DMS53 treated with DMSO at 0.1 percent for 48 hours (cell line): Measurements from ENCODE around the gene RPS6KL1.
A peak's percentile ranks its signal among the peaks of the same experiment; 100 is the strongest.

Experiments used
- DNase-seq: peaks from one replicate; lab custom pipeline; 2025; ENCODE audit not compliant: unreplicated experiment; lab: John Stamatoyannopoulos, UW

RPS6KL1 gene

DNA sequence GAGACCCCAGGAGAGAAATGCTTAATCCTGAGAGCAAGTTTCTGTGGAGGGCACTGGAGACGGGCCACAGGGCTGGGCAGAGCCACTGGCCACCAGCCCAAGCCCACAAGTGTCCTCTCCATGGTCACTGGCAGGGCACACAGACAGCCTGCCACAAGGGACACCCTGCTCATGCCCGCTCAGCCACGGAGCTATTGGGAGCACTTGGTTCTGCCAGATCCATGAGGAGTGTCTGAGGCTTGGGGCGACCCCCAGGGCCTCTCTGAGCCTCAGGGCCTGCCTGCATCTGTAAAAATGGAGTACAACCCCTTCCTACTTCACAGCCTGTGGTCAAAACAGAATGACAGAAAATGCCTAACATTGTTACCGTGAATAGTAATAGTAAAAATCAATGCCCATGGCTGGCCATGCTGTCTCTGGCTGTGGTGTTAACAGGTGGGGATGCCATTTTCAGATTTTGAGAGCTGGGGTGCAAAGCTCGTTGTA lies 29.2 kb upstream of the RPS6KL1 start:
- no peak for DNase-seq

DNA sequence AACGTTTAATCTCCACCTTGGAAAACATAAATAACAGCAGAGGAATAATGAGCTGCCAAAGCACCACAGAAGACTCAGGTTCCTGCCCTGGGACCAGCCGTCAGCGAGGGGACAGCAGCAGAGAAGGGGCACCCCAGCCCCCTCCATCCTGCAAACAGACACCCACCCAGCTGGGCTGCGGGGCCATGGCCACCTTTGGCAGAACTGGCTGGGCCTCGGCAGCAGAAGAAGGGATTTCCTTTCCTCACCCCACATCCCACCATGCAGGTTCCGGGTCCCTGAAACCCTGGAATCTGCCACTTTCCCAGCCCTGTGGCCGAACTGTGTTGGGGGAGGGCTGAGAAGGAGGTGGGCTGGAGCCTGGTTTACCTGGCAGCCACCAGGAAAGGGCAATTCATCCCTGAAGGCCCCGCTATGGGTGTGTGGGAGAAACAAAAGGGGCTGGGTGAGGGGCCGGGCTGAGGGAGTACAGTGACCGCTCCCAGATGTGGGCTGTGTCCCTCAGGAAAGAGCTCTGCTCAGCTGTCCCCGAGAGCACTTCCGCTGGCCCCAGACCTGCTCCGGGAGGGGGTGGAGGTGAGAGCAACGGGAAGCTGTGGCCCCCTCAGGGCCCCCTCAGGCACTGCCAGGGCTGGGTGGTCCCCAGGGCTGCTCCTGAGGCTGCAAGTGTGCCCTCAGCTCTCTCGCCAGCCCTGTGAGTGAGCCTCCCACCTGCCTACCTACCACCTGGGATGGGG lies 28.6 kb upstream of the RPS6KL1 start:
- DNase-seq: no peak

DNA sequence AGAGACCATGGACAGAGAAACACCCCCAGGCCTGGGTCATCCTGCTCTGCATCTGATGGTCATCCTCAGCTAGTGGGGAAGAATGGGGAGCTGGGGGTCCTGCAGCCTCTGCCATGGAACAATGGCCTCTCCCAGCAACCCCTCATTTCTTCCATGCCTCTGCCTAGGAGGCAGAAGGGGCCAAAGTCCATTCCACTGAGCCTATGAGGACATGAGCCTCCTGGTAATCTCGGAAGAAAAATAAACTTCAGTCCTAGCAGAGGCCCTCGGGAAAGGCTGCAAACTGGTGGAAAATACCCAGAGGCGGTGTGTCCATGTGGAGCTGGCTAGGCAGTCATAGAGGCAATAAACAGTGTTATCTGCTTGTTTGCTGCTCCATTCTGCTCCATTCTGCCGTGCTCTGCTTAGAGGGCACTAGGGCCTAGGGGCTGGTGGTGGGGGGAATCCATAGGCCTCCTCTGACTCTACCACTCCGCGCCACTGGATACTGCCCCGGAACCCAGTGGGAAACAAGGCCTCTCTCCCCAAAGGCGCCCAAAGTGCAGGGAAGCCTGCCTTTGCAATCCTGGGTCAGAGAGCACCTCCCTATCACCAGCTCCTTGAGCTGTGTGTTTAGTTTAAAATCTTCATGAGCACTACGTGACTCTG lies 27.9 kb upstream of the RPS6KL1 start:
- DNase-seq: no peak

DNA sequence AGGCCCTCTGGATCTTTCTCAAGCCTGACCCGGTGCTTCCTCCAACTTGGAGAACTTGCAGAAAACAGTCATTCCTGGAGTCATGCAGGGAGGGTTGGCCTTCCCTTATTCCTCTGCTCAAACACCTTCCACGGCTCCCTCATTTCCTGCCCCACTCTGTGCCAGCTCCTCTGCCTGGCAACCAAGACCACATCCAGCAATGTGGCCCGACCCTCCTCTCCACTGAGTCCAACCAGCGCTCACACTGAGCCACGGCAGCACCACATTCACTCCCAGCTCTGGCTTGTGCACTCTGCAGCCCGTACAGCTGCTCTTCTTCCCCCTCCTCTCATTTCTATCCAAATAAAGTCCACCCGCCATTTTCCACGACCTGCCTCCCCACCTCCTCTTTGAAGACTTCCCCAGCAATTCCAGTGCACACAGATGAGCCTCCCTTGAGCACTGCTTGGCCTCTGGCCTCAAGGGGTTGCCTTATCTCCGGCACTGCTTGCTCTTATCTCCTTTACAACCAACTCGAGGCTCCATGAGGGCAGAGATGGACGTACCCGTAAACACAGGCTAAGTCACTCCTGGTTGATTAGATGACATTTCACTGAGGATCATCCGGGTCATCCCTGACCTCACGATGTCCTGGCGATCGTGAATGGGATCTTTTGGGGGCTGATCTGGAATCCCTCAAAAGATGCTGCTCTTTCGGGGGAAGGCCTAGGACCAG lies 27.0 kb upstream of the RPS6KL1 start:
- no peak for DNase-seq

DNA sequence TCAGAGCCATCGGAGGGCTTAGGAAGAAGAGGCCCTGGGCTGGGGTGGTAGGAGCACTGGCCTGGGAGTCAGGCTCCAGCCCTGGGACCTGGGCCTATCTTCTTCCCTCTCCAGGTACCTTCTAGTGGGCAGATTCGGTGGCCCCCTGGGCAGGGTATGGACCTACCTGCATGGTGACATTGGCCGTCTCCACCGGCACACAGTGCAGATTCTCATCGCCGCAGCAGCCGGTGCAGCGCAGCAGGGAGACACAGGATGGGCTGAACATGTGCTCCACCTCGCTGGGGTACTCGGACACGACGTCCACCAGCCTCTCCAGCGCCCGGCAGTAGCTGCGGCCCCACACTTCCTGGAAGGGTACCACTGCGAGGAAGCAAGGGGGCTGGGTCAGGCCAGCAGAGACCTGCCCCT lies 26.1 kb upstream of the RPS6KL1 start:
- DNase-seq: no peak

DNA sequence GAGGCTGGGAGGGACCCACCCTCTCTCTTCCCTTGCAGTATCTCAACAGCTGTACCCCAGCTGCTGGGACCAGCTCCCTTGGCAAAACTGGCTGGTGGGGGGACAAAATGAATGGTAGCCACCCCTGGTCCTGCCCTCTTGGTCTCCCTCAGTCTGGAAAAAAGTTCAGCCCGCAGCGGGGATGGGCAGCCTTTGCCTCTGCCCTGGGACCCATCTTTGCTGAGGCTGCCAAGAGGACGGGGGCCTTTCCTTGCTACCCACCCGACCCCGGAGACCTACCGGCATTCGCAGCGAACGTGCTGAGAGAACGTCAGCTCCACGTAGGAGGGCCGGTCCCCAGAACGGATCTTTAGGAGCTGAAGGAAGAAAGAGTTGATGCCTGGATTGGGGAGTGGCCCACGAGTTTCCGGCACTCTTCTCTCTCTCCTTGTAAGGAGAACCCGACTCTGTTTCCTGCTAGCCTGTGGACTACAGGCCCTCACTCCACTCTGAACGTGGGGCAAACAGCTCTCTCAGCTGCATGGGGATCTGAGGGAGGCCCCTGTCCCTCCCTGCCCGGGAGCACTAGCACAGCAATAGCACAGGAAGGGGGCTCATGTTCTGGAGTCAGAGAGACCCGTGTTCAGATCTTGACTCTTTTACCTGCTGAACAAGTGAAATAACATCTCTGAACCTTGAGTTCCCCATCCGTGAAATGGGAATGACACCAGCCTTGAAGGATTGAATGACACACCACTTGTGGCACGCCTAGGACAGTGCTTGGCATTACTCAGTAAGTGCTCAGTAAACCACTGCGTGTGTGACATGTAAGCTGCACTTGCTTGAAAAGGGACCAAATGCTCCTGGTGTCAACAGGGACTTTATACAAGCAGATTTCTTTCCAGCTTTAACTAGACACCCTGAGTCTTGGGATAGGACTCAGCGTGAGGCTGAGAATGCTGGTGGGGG lies 25.4 kb upstream of the RPS6KL1 start:
- DNase-seq: no peak

DNA sequence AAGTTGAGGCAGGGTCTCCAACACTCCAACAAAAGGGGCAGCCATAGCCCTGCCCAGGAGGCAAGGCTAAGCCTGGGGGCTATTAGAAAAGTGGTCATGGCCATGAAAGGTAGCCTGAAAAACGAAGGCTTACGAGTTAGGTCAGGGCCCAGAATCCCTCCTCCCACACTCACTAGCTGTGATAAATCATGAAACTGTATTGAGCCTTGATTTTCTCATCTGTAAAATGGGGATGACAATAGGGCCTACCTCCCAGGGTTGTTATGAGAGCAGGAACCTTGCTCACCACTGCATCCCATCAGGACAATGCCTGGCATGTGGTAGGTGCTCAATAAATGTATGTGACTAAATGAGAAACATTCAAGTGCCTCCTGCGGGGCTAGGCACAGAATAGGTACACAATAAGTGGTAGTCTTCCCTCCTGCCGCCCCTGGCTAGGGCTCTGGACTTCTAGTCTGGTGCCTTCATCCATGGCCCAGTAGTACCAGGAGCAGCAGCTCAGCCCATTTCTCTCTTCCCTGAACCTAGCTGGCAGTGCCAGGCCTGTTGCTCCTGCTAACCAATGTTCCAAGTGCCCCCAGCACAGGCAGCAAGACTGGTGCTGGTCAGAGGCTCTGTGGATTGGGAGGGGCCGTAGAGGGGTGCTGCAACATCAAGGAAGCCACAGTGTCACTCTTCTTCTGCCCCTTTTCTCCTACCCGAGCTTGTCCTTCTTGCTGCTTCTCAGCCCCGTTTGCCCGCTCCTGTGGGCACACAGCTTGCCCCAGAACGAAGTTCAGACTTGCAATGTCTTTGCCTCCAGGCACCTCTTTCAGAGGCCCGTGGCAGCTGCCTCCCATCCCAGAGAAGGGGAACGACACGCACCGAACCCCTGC lies 24.5 kb upstream of the RPS6KL1 start:
- no peak for DNase-seq

DNA sequence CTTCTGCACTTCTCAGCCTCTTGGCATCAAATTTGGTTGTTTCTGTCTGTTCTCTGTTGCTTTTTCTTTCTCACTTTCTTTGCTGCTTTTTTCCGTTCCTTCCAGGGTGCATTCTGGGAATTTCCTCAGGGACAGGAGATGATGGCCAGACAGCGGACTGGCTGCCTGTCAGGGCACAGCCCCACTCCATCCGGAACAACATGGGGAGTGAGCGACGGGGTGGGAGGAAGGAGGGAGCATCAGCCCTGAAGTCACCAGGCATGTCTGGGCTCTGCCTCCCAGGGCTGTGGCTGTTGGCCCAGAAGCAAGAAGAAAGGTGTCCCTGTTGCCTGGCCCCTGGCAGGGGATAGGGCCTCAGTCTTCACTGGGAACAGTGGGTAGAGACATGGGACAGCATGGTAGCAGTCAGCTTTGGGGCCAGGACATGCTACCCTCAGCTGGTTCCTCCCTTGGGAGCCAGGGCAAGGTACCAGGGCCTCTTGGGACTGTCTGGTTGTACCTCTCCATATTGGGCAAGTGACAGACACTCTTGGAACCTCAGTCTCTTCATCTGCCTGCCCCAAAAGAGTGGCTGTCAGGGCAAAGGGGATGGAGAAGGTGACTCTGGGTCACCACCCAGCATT lies 23.7 kb upstream of the RPS6KL1 start:
- no peak for DNase-seq

DNA sequence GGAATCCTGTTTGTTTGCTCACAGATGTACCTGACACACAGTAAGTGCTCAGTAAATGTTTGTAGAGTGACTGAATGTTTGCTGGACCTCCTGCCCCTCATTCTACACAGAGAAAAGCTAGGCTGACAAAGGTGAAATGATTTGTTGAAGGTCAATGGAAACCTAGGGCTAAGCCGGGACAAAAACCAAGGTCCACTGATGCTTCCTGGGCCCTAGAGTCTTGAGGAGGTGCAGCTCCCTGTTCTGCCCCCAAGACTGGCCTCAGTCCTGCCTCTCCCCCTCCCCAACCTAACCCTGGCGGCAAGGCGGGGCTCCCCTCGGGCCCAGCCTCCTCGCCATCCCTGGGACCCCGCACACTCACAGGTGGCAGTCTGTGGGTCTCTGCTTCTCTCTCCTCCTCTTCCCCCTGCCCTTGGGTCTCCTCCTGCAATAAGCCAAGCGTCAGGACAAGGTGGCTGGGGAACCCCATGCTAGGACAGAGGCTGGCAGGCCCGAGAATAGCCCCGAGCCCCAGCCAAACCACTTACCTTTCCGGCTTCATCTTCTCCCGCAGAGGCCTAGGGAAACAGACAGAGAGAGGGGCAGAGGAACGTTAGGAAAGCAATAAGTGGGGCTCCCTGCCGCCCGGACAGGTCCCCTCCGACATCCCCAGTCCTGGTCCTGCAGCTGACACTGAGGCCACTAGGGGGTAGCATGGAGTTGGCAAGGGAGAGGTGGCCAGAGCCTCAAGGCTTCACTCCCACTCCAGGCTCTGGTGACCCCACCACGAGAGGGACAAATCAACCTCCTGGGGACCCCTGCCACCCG lies 23.0 kb upstream of the RPS6KL1 start:
- DNase-seq: peak; percentile 78

DNA sequence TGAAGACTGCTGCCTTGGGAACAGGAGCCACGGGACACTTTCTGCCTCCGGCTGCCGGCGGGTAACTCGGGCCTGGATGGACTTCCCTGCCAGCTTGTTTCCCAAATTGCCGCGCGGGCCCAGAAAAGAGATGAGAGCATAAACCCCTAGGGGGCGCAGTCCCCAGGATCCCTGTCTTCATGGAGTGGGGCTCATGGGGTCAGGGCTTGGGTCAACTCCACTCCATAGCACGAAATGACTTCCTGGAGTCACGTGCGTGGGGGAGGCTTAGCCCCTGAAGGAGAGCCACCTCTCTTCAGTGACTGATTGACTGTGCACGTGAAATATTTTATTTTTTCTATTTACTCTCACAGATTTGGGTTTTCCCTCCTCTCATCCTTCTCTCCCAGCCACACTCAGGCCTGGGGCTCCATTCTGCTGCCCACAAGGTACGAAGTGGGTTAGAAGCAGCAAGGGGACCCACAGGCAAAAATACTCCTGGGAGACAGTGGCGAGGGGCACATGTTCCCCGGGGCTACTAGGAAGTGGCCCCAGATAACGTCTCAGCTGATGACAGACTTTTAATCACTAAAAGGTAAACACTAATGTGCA lies 22.3 kb upstream of the RPS6KL1 start:
- DNase-seq: no peak

DNA sequence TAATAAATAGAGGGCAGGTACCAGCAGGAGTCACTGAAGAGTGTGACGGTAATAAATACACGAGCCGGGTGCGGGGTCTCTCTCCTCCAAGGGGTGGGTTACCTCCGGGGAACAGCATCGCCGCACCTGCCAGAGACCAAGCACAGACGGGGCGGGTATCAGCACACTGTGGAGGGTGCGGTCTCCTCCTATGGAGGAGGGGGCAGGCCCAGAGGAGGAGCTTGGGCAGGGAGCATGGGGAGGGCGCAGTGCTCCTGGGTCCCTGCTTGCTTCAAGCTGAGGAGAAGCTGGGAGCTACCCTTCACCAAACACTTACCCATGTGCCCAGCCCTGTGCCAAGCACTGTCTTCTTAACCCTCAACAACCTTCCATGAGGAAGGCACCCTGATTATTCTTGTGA lies 19.5 kb upstream of the RPS6KL1 start:
- no peak for DNase-seq

DNA sequence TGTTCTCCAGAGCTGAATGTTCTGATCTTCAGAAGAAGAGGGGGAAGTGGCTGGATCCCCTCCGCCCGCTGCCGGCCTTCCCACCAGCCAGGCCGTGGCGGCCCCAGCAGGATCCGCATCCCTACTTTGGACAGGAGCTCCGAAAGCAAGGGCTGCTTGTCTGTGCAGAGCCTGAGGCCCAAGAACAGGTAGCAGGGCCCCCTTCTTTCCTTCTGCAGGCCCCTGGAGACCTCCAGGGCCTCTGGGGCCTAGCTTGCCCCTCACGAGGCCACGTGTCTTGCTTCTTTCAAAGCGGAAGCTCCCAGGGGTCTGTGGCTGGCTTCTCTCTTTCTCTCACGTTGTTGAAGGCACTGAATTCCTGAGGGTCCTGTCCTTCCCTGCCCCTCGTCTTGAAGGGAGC lies 19.1 kb upstream of the RPS6KL1 start:
- DNase-seq: no peak

DNA sequence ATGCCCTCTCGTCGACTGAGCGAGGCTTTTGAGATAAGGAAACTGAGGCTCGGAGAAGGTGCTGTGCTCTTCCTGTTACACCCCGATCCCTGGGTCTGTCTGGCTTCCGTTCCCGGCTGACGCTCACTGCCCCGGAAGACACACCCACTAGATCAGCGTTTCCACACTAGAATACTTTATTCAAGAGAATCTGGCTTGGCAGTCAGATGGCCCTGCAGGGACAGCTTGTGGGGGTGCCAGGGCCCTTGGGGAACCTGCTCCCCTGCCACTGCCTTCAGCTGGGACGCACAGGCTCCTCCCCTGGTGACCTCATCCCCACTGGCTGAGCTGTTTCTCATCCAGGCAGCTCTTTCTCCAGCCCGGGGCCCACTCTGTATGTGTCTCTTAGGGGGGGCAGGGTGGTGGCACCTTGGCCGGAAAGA lies 18.6 kb upstream of the RPS6KL1 start:
- no peak for DNase-seq

DNA sequence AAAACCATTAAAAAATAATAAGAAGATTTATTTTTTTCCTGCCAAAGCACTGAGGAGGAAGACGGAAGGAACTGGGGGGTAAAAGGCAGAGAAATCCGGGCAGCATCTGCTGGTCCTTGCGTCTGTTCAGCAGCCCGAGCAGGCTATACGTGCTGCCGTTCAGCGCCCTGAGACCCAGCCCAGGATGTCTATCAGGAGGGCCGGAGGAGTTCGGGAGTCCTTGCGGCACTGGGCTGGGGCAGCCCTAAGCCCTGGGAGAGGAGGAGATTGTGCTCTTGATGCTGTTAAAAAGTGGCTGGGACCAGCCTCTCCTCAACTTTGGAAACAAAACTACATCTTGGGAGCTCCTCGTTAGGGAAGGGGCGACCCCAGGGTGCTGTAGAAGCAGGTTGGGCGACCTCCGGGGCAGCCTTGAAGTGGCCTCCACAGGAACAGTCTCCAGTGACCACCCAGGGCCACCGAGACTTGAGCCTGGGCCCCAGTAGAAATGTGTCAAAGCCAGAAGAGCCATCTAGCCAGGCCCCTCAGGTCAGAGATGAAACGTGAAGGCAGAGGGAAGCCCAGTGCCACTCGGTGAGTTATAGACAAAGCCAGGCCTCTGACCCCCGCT lies 18.0 kb upstream of the RPS6KL1 start:
- DNase-seq: no peak

DNA sequence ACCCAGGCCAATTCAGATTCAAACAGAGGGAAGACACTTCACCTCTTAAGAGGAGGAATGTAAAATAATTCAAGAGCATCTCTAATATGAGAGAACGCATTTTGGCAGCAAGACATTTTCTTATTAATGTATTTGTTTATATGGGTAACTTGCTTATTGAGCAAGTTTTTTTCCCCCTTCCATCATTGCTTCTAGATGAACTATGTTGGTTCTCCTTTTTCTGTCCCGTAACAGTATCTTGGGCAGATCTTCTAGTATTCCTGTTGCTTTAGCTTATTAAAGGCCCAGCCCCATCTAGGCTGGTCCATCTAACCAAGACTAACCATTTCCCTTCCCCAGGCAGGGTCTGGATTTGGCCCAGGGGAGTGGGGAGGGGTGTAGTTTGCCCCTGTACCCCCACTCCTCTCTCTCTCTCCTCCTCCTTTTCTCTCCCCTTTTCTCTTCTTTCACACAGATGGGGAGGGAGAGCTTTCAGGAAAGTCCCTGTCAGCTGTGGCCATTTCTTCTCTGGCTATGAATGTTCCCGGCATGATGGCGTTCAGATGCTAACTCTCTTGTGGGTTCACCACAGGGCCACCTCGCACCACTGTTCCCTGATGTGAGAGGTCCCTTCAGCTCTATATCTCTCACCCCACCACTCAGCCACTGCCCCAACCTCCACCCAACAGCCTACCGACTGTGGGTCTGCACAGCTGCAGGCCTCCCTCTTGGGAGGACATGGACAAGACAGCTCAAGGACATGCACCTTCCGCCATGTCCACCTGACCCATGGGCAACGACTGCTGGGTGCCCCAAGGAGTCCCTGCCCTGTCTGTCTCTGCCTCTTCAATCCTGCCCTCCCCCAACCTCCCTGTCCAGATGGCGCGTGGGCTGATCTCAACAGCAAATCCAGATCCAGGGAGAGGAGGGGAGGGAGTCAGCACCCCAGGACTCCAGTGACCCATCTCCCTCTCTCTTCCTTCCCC lies 15.8 kb upstream of the RPS6KL1 start:
- no peak for DNase-seq

DNA sequence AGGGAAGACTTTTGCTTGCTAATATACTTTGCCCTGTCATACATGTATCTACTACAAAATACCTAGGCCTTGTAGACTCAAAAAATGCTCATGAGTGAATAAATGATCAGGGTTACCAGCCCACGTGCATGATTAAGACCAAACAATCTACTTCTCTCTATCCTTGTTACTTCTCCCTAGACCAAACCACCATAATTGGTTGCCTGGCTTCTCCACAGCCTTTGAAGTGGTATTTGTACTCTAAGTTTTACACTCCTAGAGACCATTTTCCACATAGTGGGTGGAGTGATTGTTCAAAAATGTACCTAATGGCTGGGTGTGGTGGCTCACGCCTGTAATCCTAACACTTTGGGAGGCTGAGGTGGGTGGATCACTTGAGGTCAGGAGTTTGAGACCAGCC lies 14.1 kb upstream of the RPS6KL1 start:
- no peak for DNase-seq

DNA sequence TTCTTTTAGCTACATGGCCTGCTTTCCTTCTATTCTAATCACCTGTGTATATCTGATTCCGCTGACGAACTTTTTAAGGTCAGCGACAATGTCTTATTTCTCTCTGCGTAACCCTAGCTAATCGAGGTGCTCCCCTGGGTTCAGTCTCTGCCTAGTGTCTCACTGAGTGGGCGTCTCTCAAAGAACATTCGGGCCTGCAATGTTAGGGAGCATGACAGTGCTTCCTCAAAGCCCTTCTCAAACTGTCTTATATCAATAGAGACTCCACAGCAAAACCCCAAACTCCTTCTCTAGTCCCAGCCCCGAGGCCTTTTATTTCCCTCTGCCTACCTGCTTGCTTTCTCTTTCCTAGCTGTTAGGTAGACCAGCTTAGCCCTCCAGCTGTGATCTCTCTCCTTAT lies 13.7 kb upstream of the RPS6KL1 start:
- DNase-seq: no peak
